Spleen (tissue), 7 donors: ENCODE results near the gene ZNF789.

Experiments
- POLR2A ChIP-seq, 3 donors: fragments of 450-650 bp; IDR thresholded peaks; one replicate each; pipeline ENCODE4 v1.5.1; 2017; ENCODE audit warnings: antibody characterized with exemption in 3 of 3, mild to moderate bottlenecking in 1 of 3
- TF ChIP-seq, protein P1 (sequence below), 11 experiments: fragments of 200-600 bp in 7 of 11; fragments of 450-650 bp in 4 of 11; sonication (generic) in 4 of 11; IDR thresholded peaks in 8 of 11; conservative IDR thresholded peaks in 3 of 11; 1 replicate in 7 of 11; 2 replicates in 4 of 11; pipeline versions ENCODE4 v1.4.0 to v1.8.0; 2016 to 2021; ENCODE audit warnings: antibody characterized with exemption in 11 of 11, inconsistent platforms in 4 of 11, mild to moderate bottlenecking in 1 of 11
- donor health status: DM: no; HTN: no; CAD: no; lungs with moderate emphysema.
- donor health status: DM: no; HTN: no; CAD: no.
- donor health status: DM: no; HTN: no; CAD: no.

DNA sequence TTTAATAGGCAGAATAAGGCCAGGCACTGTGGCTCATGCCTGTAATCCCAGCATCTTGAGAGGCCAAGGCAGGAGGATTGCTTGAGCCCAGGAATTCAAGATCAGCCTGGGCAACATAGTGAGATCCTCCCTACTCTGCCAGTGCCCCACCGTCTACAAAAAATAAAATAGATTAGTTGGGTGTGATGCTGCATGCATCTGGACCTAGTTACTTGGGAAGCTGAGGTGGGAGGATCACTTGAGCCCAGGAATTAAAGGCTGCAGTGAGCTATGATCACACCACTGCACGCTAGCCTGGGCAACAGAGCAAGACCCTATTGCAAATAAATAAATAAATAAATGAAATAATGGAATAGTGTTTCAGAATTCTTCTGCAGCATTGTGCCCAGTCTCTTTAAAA, 63.0 kb downstream of the ZNF789 start:
- no peak for TF ChIP-seq POLR2A (IDR thresholded peaks at IDR 0.05)
- TF ChIP-seq, protein P1, sequence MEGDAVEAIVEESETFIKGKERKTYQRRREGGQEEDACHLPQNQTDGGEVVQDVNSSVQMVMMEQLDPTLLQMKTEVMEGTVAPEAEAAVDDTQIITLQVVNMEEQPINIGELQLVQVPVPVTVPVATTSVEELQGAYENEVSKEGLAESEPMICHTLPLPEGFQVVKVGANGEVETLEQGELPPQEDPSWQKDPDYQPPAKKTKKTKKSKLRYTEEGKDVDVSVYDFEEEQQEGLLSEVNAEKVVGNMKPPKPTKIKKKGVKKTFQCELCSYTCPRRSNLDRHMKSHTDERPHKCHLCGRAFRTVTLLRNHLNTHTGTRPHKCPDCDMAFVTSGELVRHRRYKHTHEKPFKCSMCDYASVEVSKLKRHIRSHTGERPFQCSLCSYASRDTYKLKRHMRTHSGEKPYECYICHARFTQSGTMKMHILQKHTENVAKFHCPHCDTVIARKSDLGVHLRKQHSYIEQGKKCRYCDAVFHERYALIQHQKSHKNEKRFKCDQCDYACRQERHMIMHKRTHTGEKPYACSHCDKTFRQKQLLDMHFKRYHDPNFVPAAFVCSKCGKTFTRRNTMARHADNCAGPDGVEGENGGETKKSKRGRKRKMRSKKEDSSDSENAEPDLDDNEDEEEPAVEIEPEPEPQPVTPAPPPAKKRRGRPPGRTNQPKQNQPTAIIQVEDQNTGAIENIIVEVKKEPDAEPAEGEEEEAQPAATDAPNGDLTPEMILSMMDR (IDR thresholded peaks at IDR 0.05 in 8 of 11, conservative IDR thresholded peaks at IDR 0.05 in 3 of 11): no peak
